ENCODE data around the gene KLRF1.
"Not testable (repeated sequence)": the region's sequence is repeated elsewhere in the genome, so short reads cannot be mapped to it uniquely, and the experiment has no call there.

The KLRF1 gene

GRCh38 chr12:9872742-9873141 lies 45.5 kb downstream of the KLRF1 start:
- Mint-ChIP-seq H3K4me1 (peaks cover 22% of the 10 kb centered on the region), H3K4me3 (no peak overlapping the region), H3K27ac (peak overlapping the region in 2 of 3 experiments; percentile 10 to 26), H3K27me3 (ENCODE audit: low read depth) (no peaks in the 10 kb centered on the region), H3K9me3 (no peaks in the 10 kb centered on the region), H3K36me3 (ENCODE audit: low read depth) (no peaks in the 10 kb centered on the region)
- TF ChIP-seq, protein P1, sequence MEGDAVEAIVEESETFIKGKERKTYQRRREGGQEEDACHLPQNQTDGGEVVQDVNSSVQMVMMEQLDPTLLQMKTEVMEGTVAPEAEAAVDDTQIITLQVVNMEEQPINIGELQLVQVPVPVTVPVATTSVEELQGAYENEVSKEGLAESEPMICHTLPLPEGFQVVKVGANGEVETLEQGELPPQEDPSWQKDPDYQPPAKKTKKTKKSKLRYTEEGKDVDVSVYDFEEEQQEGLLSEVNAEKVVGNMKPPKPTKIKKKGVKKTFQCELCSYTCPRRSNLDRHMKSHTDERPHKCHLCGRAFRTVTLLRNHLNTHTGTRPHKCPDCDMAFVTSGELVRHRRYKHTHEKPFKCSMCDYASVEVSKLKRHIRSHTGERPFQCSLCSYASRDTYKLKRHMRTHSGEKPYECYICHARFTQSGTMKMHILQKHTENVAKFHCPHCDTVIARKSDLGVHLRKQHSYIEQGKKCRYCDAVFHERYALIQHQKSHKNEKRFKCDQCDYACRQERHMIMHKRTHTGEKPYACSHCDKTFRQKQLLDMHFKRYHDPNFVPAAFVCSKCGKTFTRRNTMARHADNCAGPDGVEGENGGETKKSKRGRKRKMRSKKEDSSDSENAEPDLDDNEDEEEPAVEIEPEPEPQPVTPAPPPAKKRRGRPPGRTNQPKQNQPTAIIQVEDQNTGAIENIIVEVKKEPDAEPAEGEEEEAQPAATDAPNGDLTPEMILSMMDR (IDR thresholded peaks at IDR 0.05; ENCODE audit: unreplicated experiment in 3 of 3) = no peak

- not testable (repeated sequence) for H3K36me3 Mint-ChIP-seq (ENCODE audit: low read depth); H3K4me3 Mint-ChIP-seq; H3K9me3 Mint-ChIP-seq; H3K27me3 Mint-ChIP-seq (ENCODE audit: low read depth); H3K27ac Mint-ChIP-seq
- H3K4me1 Mint-ChIP-seq = peaks cover 11% of the 10 kb centered on the region
These were observed 48.8 kb downstream of the KLRF1 start for GRCh38 chr12:9876120-9876519.

DNA sequence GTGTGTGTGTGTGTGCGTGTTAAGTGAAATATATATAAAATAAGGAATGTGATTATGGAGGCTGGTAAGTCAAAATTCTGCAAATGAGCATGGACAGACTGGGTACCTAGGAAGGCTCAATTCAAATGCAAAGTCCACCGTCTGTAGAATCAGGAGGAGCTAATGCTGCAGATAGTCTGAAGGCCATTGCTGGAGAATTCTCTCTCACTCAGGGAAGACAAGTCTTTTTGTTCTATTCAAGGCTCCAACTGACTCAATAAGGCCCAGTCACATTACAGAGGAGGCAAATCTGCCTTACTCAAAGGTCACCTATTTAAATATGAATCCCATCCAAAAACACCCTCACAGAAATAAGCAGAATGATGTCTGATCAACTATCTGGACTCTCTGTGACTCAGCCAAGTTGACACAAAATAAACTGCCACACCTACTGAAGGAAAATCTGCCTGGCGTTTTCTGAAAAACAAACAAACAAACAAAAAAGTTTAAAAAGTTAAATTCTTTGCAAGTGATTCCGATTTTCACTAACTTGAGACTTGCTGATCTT lies 53.3 kb downstream of the KLRF1 start:
- Mint-ChIP-seq H3K4me1 (no peaks in the 10 kb centered on the region), H3K4me3 (no peak overlapping the region), H3K27me3 (ENCODE audit: low read depth) (peaks cover 3% of the 10 kb centered on the region), H3K27ac (no peak overlapping the region), H3K9me3 (no peaks in the 10 kb centered on the region), H3K36me3 (ENCODE audit: low read depth) (no peaks in the 10 kb centered on the region)
- TF ChIP-seq, protein P1 (IDR thresholded peaks at IDR 0.05; ENCODE audit: unreplicated experiment in 3 of 3) = no peak

DNA sequence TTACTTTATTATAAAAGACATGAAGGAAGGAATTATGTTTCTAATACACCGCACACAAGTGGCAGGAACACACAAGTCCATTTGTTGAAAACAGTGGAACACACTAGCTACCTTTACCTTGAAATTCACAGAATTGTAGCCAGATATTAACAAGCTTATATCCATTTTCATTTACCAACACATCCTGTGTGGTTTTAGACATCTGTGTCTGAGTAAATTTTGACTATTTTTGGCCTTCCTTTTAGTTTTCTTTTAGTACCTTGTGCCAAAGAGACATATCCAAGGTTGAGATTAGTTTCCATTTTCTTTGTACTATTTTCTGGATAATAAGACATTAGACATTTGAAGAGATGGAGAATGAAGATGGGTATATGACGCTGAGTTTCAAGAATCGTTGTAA lies 54.0 kb downstream of the KLRF1 start, which contains the start of gene KLRF2:
KLRF2 (plus strand) TSS at position 244 of the 400 bp plus-strand sequence; CDS start at position 351, 107 bp downstream.
- TF ChIP-seq, protein P1 (IDR thresholded peaks at IDR 0.05; ENCODE audit: unreplicated experiment in 3 of 3) = no peak
- Mint-ChIP-seq H3K4me1 (no peaks in the 10 kb centered on the region), H3K9me3 (no peaks in the 10 kb centered on the region), H3K27me3 (ENCODE audit: low read depth) (peaks cover 3% of the 10 kb centered on the region), H3K36me3 (ENCODE audit: low read depth) (no peaks in the 10 kb centered on the region), H3K27ac (no peak within 1 kb of the TSS), H3K4me3 (no peak within 1 kb of the TSS)

DNA sequence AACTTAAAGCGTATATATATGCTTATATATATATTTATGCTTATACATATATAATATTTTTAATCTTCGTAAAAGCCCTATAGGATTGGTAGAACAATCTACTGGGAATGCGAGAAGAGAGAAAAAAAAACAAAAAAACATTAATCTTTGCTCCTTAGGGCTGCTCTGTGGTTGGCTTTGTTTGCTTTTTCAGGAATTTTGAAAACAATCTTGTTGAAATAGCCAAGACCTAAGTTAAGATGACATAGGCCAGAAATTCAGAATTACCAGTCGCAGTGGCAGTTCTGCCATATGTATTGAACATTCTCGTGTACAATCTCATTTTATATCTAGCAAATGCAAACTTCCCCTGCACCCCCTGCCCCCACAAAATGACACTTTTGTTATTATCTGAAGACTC lies 54.7 kb downstream of the KLRF1 start:
- TF ChIP-seq, protein P1 (IDR thresholded peaks at IDR 0.05; ENCODE audit: unreplicated experiment in 3 of 3) = no peak
- H3K27me3 Mint-ChIP-seq (ENCODE audit: low read depth) = peaks cover 3% of the 10 kb centered on the region
- no peak overlapping the region for H3K4me3 Mint-ChIP-seq
- no peaks in the 10 kb centered on the region for H3K9me3 Mint-ChIP-seq
- H3K36me3 Mint-ChIP-seq (ENCODE audit: low read depth) = no peaks in the 10 kb centered on the region
- no peaks in the 10 kb centered on the region for H3K4me1 Mint-ChIP-seq
- no peak overlapping the region for H3K27ac Mint-ChIP-seq

DNA sequence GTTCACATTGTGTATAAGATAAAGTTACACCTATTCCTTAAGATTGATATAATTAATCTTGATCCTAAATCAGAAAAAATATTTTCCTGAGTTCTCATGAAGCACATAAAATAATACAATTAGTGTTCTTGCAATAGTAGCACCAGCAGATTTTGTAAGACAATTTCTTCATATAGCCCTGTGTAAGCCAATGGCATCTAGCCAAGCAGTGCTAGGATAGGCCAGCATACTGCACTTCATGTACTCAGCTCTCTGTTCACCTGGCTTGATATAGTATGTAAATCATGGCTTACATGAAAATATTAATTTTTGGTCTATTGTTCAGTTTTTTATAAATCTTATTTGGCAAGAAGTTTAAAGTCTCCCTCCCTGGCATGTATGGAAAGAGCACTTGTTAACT lies 55.9 kb downstream of the KLRF1 start:
- Mint-ChIP-seq H3K4me3 (no peak overlapping the region), H3K9me3 (no peaks in the 10 kb centered on the region), H3K27ac (no peak overlapping the region), H3K36me3 (ENCODE audit: low read depth) (no peaks in the 10 kb centered on the region), H3K4me1 (no peaks in the 10 kb centered on the region), H3K27me3 (ENCODE audit: low read depth) (peaks cover 3% of the 10 kb centered on the region)
- TF ChIP-seq, protein P1 (IDR thresholded peaks at IDR 0.05; ENCODE audit: unreplicated experiment in 3 of 3) = no peak

Measured in nephron (organoid).